H1 (cell line): ENCODE measurements around the gene SLC26A1. TPM values are rescaled to one million over a fixed set of nuclear protein-coding genes. Genes with fewer than 3 reads are reported as not detected.

Experiments
- CTCF ChIA-PET: fragments of 300-600 bp; sonication (Branson Sonifier 250); formaldehyde crosslinking; loops from one replicate; lab custom pipeline; 2021; ENCODE audit not compliant: partially characterized antibody; lab: Charles Lee
- POLR2A ChIA-PET: fragments of 300-600 bp; sonication (Branson Sonifier 250); formaldehyde crosslinking; loops from one replicate; lab custom pipeline; 2021; ENCODE audit warnings: inconsistent platforms; ENCODE audit not compliant: partially characterized antibody; lab: Charles Lee
- DNase-seq, 2 experiments: peaks; one replicate each; pipeline versions ENCODE4 v3.0.0 to v3.0.0-alpha.2; 2010 to 2022; ENCODE audit warnings: low spot score in 2 of 2, low read depth in 1 of 2, mixed read lengths in 1 of 2
- FAIRE-seq: peaks from 2 replicates; lab custom pipeline; 2011; peaks lifted over from hg19 to GRCh38; lab: Jason Lieb, UNC
- H2AFZ ChIP-seq: 2 replicates; pipeline ENCODE4 v1.8.1; 2012; ENCODE audit warnings: low read length, inconsistent platforms
- H2AK5ac ChIP-seq: 2 replicates; pipeline ENCODE4 v1.6.1; 2013; ENCODE audit warnings: low read depth, low read length
- H2BK120ac ChIP-seq: replicated peaks from 2 replicates; pipeline ENCODE3; 2013; ENCODE audit warnings: low read depth, low read length, inconsistent platforms
- H2BK12ac ChIP-seq: 2 replicates; pipeline ENCODE4 v1.6.1; 2013; ENCODE audit warnings: low read depth, low read length
- H2BK15ac ChIP-seq: 2 replicates; pipeline ENCODE4 v1.6.1; 2013; ENCODE audit warnings: low read length
- H2BK20ac ChIP-seq: 2 replicates; pipeline ENCODE4 v1.6.1; 2013; ENCODE audit warnings: low read length
- H2BK5ac ChIP-seq: 2 replicates; pipeline ENCODE4 v1.6.1; 2013; ENCODE audit warnings: low read depth, low read length
- H3K14ac ChIP-seq: 2 replicates; pipeline ENCODE4 v1.6.1; 2013; ENCODE audit warnings: inconsistent platforms; ENCODE audit not compliant: insufficient read length
- H3K18ac ChIP-seq: 2 replicates; pipeline ENCODE4 v1.6.1; 2013; ENCODE audit warnings: low read length; ENCODE audit errors: extremely low read depth
- H3K23ac ChIP-seq: 2 replicates; pipeline ENCODE4 v1.6.1; 2013; ENCODE audit warnings: inconsistent platforms; ENCODE audit not compliant: insufficient read length
- H3K23me2 ChIP-seq: 2 replicates; pipeline ENCODE4 v1.6.1; 2013; ENCODE audit warnings: low read depth, low read length
- H3K27ac ChIP-seq: 2 replicates; pipeline ENCODE4 v1.6.1; 2011; ENCODE audit warnings: low read depth, low read length, inconsistent platforms
- H3K27me3 ChIP-seq, 4 experiments: replicated peaks in 1 of 4; 1 replicate in 1 of 4; 2 replicates in 3 of 4; pipeline versions ENCODE4 v1.6.1 to v1.8.1; 2011 to 2013; ENCODE audit warnings: low read length in 3 of 4, mild to moderate bottlenecking in 3 of 4, inconsistent platforms in 2 of 4, mixed read lengths in 2 of 4, moderate library complexity in 1 of 4; ENCODE audit not compliant: control insufficient read depth in 3 of 4, insufficient read depth in 3 of 4; ENCODE audit errors: extremely low read depth in 1 of 4
- H3K36me3 ChIP-seq, 4 experiments: 2 replicates each; pipeline versions ENCODE4 v1.6.1 to v1.8.1; 2011 to 2013; ENCODE audit warnings: mild to moderate bottlenecking in 4 of 4, low read length in 3 of 4, moderate library complexity in 2 of 4, control low read depth in 1 of 4, inconsistent platforms in 1 of 4; ENCODE audit not compliant: insufficient read depth in 4 of 4, control insufficient read depth in 2 of 4
- H3K4ac ChIP-seq: replicated peaks from 2 replicates; pipeline ENCODE3; 2013; ENCODE audit warnings: low read length, low read depth, mixed read lengths, inconsistent platforms; ENCODE audit not compliant: insufficient read length
- H3K4me1 ChIP-seq, 4 experiments: replicated peaks in 1 of 4; 1 replicate in 1 of 4; 2 replicates in 3 of 4; pipeline versions ENCODE4 v1.6.1 to v1.8.1; 2011 to 2013; ENCODE audit warnings: low read length in 3 of 4, inconsistent platforms in 2 of 4, mixed read lengths in 1 of 4; ENCODE audit not compliant: insufficient read depth in 4 of 4, control insufficient read depth in 3 of 4
- H3K4me2 ChIP-seq, 2 experiments: 2 replicates each; pipeline versions ENCODE4 v1.6.1 to v1.8.1; 2011 to 2013; ENCODE audit warnings: low read depth in 2 of 2, low read length in 2 of 2, control low read depth in 1 of 2, inconsistent platforms in 1 of 2, mild to moderate bottlenecking in 1 of 2; ENCODE audit not compliant: insufficient read depth in 1 of 2
- H3K4me3 ChIP-seq, 4 experiments: fragments of 200-600, 300-600 bp in 1 of 4; sonication (generic), shearing (Covaris generic), sonication (Bioruptor Twin) in 1 of 4; 2 replicates each; pipeline versions ENCODE4 v1.5.1 to v1.8.1; 2011 to 2016; ENCODE audit warnings: low read length in 4 of 4, low read depth in 3 of 4, control low read depth in 2 of 4, inconsistent platforms in 2 of 4, mild to moderate bottlenecking in 2 of 4, mixed read lengths in 1 of 4, moderate library complexity in 1 of 4; ENCODE audit not compliant: insufficient read depth in 2 of 4; ENCODE audit errors: extremely low read depth in 1 of 4
- H3K56ac ChIP-seq: replicated peaks from 2 replicates; pipeline ENCODE3; 2013; ENCODE audit warnings: low read depth, mild to moderate bottlenecking, mixed read lengths, low read length, inconsistent platforms; ENCODE audit not compliant: insufficient read length
- H3K79me1 ChIP-seq: 2 replicates; pipeline ENCODE4 v1.6.1; 2013; ENCODE audit warnings: low read depth, low read length, control low read depth
- H3K79me2 ChIP-seq, 2 experiments: 2 replicates each; pipeline versions ENCODE4 v1.6.1 to v1.8.1; 2012 to 2013; ENCODE audit warnings: low read length in 2 of 2, mild to moderate bottlenecking in 2 of 2, inconsistent platforms in 1 of 2; ENCODE audit not compliant: insufficient read depth in 2 of 2, control insufficient read depth in 1 of 2
- H3K9ac ChIP-seq, 4 experiments: replicated peaks in 1 of 4; 1 replicate in 1 of 4; 2 replicates in 3 of 4; pipeline versions ENCODE4 v1.6.1 to v1.8.1; 2011 to 2013; ENCODE audit warnings: low read depth in 3 of 4, low read length in 3 of 4, control low read depth in 2 of 4, mild to moderate bottlenecking in 2 of 4, moderate library complexity in 2 of 4, inconsistent platforms in 1 of 4; ENCODE audit errors: extremely low read depth in 1 of 4
- H3K9me3 ChIP-seq, 2 experiments: 2 replicates each; pipeline versions ENCODE4 v1.6.1 to v1.8.1; 2012 to 2013; ENCODE audit warnings: mild to moderate bottlenecking in 2 of 2, moderate library complexity in 2 of 2, control low read depth in 1 of 2, inconsistent platforms in 1 of 2, low read depth in 1 of 2, low read length in 1 of 2, mixed read lengths in 1 of 2; ENCODE audit not compliant: insufficient read depth in 2 of 2
- H4K20me1 ChIP-seq, 2 experiments: replicated peaks in 1 of 2; 2 replicates each; pipeline versions ENCODE3 to v1.8.1; 2011 to 2013; ENCODE audit warnings: inconsistent platforms in 2 of 2, low read length in 2 of 2, mild to moderate bottlenecking in 1 of 2; ENCODE audit not compliant: insufficient read depth in 2 of 2, control insufficient read depth in 1 of 2
- H4K5ac ChIP-seq: 2 replicates; pipeline ENCODE4 v1.6.1; 2013; ENCODE audit warnings: low read length, low read depth, mixed read lengths, inconsistent platforms; ENCODE audit not compliant: insufficient read length
- H4K8ac ChIP-seq: 2 replicates; pipeline ENCODE4 v1.8.0; 2013; ENCODE audit warnings: mild to moderate bottlenecking, moderate library complexity, low read length, inconsistent platforms; ENCODE audit not compliant: insufficient read depth; ENCODE audit errors: extremely low read depth
- H4K91ac ChIP-seq: replicated peaks from 2 replicates; pipeline ENCODE3; 2013; ENCODE audit warnings: low read length, mixed read lengths, inconsistent platforms; ENCODE audit not compliant: insufficient read length
- SAP30 ChIP-seq: fragments of 300-600 bp; sonication (generic); IDR thresholded peaks from 2 replicates; pipeline ENCODE4 v1.7.1; 2012; ENCODE audit warnings: low read length, moderate library complexity, mild to moderate bottlenecking, inconsistent platforms; ENCODE audit not compliant: insufficient read depth, insufficient replicate concordance
- SRF ChIP-seq: IDR thresholded peaks from 2 replicates; pipeline ENCODE4 v1.6.1; 2011; ENCODE audit warnings: mild to moderate bottlenecking, low read depth, low read length, moderate library complexity
- WGBS, 2 experiments: shearing (Covaris generic) in 1 of 2; methylation state at CpG; one replicate each; pipeline versions ENCODE4 v1.1.6 to v1.1.7; 2013 to 2015; ENCODE audit warnings: low lambda C conversion rate in 2 of 2, mixed read lengths in 2 of 2, inconsistent platforms in 1 of 2, low coverage in 1 of 2, missing lambda C conversion rate in 1 of 2; ENCODE audit not compliant: insufficient replicate concordance in 2 of 2, insufficient coverage in 1 of 2, insufficient read length in 1 of 2; ENCODE audit errors: extremely low coverage in 1 of 2, missing lambda C conversion rate in 1 of 2; 5-methylcytosine and 5-hydroxymethylcytosine counted together
- polyA plus RNA-seq, 7 experiments: library from polyadenylated mRNA; depleted of rRNA in 3 of 7; stranded (reverse) in 5 of 7; unstranded in 2 of 7; fragments of >200 nt in 5 of 7; fragments of 200-250 nt in 2 of 7; gene quantifications; 1 replicate in 5 of 7; 2 replicates in 1 of 7; 4 replicates in 1 of 7; pipeline versions ENCODE4 v1.2.1 to v1.2.3, GENCODE V29; 2011 to 2013; ENCODE audit warnings: missing spikeins in 2 of 7, mixed read lengths in 2 of 7
- total RNA-seq: library from RNA; stranded (reverse); fragmentation: NEBNext Ultra II Directional; extraction: Animal tissue kit (Norgen Biotek cat#: 25700); gene quantifications from 2 replicates; pipeline ENCODE4 v1.2.1, GENCODE V29; 2021

SLC26A1 gene
- total and polyA plus RNA-seq, 2 of the 8 experiments (the other 6 are each of a cell fraction or from before 2014, with no cell fraction given), result 0.11 TPM; not detected in 1

DNA sequence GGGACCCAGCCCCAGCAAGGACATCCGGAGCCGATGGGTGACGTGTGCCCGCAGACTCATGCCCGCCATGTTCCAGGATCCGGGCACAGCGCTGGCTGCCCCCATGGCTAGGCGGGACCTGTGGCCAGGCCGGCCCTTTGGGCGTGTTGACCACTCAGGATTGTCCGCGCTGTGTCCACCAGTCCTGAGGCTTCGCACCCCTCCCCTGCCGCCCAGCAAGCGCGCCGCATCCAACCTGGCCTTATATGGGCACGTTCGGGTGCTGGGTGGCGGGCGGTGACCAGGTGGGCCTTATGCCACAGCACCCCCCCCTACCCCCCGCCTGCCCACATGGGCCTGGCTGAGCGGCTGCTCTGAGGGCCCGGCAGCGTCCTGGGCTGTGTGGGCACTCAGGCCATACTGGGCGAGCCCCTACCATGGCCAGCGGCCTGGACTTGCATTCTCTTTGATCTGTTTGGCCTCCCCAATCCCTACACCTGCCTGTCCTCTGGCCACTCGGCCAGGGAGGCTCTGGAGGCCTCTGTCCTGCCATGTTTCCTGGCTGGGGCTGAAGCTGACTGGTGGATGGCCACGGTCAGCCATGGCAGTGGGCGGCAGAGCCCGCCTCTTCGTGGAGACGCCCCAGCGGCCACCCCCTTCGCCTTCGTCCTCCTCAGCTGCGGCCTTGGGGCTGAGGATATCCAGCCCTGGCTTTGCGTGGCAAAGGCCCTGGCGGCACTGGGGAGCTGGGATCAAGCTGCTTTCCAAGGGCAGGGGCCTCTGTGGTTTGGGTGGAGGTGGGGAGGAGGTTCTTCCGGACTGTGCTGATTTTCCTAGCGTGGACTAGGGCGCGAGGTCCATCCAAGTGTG, 20.2 kb upstream of the SLC26A1 start:
- no peak overlapping the region for H3K14ac ChIP-seq
- 97% methylated on average over 38 of the region's 43 CpGs; no CpG with 5 or more reads in 1 of the 2 experiments for WGBS, 2 experiments
- H3K4ac ChIP-seq, result no peak overlapping the region
- no peak overlapping the region for H2BK20ac ChIP-seq
- H3K18ac ChIP-seq, result no peak overlapping the region
- H2BK5ac ChIP-seq, result no peak overlapping the region
- H3K4me2 ChIP-seq, result no peak overlapping the region
- no peak overlapping the region for H2BK120ac ChIP-seq
- peaks cover 2% of the 10 kb centered on the region; the same call in 1 of the 2 replicates for H3K79me1 ChIP-seq
- no peak overlapping the region for H3K9ac ChIP-seq
- H3K79me2 ChIP-seq, result no peaks in the 10 kb centered on the region
- no peak overlapping the region for H3K23ac ChIP-seq
- H3K9me3 ChIP-seq, result no peaks in the 10 kb centered on the region
- no peak overlapping the region for H2BK12ac ChIP-seq
- ChIA-PET POLR2A (interaction anchor here (0.9 kb wide), 1 partner anchor 10 kb away, joined by 4 read pairs; no protein-coding TSS in a partner anchor), CTCF (interaction anchor here (0.6 kb wide), 1 partner anchor 24 kb away, joined by 3 read pairs; no protein-coding TSS in a partner anchor)
- H3K23me2 ChIP-seq, result peaks cover 18% of the 10 kb centered on the region; the same call in 1 of the 2 replicates
- H3K27ac ChIP-seq, result no peak overlapping the region
- H3K27me3 ChIP-seq, result peaks cover 18 to 30% (median 26%) of the 10 kb centered on the region in 4 experiments
- no peak overlapping the region; the same call in 1 of the 2 replicates for H4K8ac ChIP-seq
- H2AK5ac ChIP-seq, result no peak overlapping the region
- no peak for TF ChIP-seq SAP30
- TF ChIP-seq SRF, result peak; percentile 59; the same call in 1 of the 2 replicates
- H3K56ac ChIP-seq, result no peak overlapping the region
- no peak overlapping the region for H3K4me3 ChIP-seq
- peaks cover 0 to 14% (median 10%) of the 10 kb centered on the region in 4 experiments; a peak in 6 of 7 replicates for H3K4me1 ChIP-seq
- H3K36me3 ChIP-seq, result no peaks in the 10 kb centered on the region
- H4K20me1 ChIP-seq, result peaks cover 3 to 24% of the 10 kb centered on the region in 2 experiments
- H2AFZ ChIP-seq, result no peak overlapping the region
- no peak for DNase-seq
- peak overlapping the region; percentile 81; the same call in 1 of the 2 replicates for H2BK15ac ChIP-seq
- FAIRE-seq, result no peak
- H4K91ac ChIP-seq, result no peak overlapping the region
- H4K5ac ChIP-seq, result no peak overlapping the region
